ENCODE data around the gene MYLK2.
A peak's percentile ranks its signal among the peaks of the same experiment; 100 is the strongest.

MYLK2 gene

GRCh38 chr20:31836853-31837608, 17.9 kb downstream of the MYLK2 start:
- H3K9ac ChIP-seq (ENCODE audit: low read length in 2 of 2): no peak overlapping the region
- no peak overlapping the region for H3K27ac ChIP-seq (ENCODE audit: low read length)
- no peak overlapping the region for H3K4me3 ChIP-seq (ENCODE audit: low read length in 2 of 2)
- no peaks in the 10 kb centered on the region for H3K9me3 ChIP-seq (ENCODE audit: control insufficient read depth in 2 of 2, low read length in 2 of 2)
- no peaks in the 10 kb centered on the region for H3K27me3 ChIP-seq (ENCODE audit: control insufficient read depth in 1 of 2, insufficient read depth in 2 of 2, low read length in 2 of 2)
- peaks cover 33% of the 10 kb centered on the region for H3K4me1 ChIP-seq (ENCODE audit: control insufficient read depth, insufficient read depth, low read length)
- no peaks in the 10 kb centered on the region for H3K36me3 ChIP-seq (ENCODE audit: control insufficient read depth in 2 of 2, insufficient read depth in 2 of 2, low read length in 2 of 2)

GRCh38 chr20:31837896-31838397, 18.8 kb downstream of the MYLK2 start:
- no peak overlapping the region for H3K27ac ChIP-seq (ENCODE audit: low read length)
- no peaks in the 10 kb centered on the region for H3K36me3 ChIP-seq (ENCODE audit: control insufficient read depth in 2 of 2, insufficient read depth in 2 of 2, low read length in 2 of 2)
- no peaks in the 10 kb centered on the region for H3K27me3 ChIP-seq (ENCODE audit: control insufficient read depth in 1 of 2, insufficient read depth in 2 of 2, low read length in 2 of 2)
- no peak overlapping the region for H3K4me3 ChIP-seq (ENCODE audit: low read length in 2 of 2)
- H3K4me1 ChIP-seq (ENCODE audit: control insufficient read depth, insufficient read depth, low read length): peaks cover 37% of the 10 kb centered on the region
- H3K9me3 ChIP-seq (ENCODE audit: control insufficient read depth in 2 of 2, low read length in 2 of 2): no peaks in the 10 kb centered on the region
- H3K9ac ChIP-seq (ENCODE audit: low read length in 2 of 2): no peak overlapping the region

GRCh38 chr20:31838646-31839292, 19.6 kb downstream of the MYLK2 start:
- no peak overlapping the region for H3K9ac ChIP-seq (ENCODE audit: low read length in 2 of 2)
- H3K27ac ChIP-seq (ENCODE audit: low read length): no peak overlapping the region
- peaks cover 43% of the 10 kb centered on the region for H3K4me1 ChIP-seq (ENCODE audit: control insufficient read depth, insufficient read depth, low read length)

DNA sequence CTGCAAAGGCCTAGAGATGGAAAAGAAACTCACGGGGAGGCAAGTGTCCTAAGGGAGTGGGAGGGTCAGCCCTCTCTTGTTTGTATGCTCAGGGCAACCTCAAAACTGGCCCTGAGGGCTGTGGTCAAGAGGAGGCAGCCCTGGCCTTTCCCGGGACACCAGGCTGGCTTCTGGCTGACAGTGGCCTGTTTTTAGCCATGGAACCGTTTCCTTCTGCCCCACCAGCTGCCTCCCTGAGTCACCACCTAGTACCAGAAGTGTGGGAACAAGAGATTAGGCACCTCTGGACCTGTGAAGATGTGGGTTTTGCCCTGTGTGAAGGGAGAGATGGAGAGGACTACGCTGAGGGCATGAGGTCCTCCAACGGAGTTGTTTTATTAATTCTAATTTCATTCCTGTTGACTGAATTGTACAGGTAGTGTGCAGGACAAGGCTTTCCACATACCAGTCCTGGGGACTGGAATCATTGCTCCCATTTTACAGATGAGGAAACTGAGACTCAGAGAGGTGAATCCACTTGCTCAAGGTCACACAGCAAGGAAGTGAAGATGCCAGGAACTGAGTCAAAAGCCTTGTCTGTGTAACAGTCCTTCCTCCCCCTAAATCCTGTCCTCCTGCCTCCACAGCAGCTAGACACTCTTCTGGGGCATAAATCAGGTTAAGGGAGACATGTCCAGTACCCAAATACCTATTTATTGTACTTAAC, 20.8 kb downstream of the MYLK2 start:
- Histone ChIP-seq H3K27ac (ENCODE audit: low read length) (no peak overlapping the region), H3K4me3 (ENCODE audit: low read length in 2 of 2) (no peak overlapping the region), H3K9me3 (ENCODE audit: control insufficient read depth in 2 of 2, low read length in 2 of 2) (no peaks in the 10 kb centered on the region), H3K36me3 (ENCODE audit: control insufficient read depth in 2 of 2, insufficient read depth in 2 of 2, low read length in 2 of 2) (no peaks in the 10 kb centered on the region), H3K27me3 (ENCODE audit: control insufficient read depth in 1 of 2, insufficient read depth in 2 of 2, low read length in 2 of 2) (no peaks in the 10 kb centered on the region), H3K4me1 (ENCODE audit: control insufficient read depth, insufficient read depth, low read length) (peaks cover 41% of the 10 kb centered on the region), H3K9ac (ENCODE audit: low read length in 2 of 2) (no peak overlapping the region)

More at GRCh38 chr20:31838646-31839292, 19.6 kb downstream of the MYLK2 start:
- Histone ChIP-seq H3K36me3 (ENCODE audit: control insufficient read depth in 2 of 2, insufficient read depth in 2 of 2, low read length in 2 of 2) (no peaks in the 10 kb centered on the region), H3K4me3 (ENCODE audit: low read length in 2 of 2) (no peak overlapping the region), H3K27me3 (ENCODE audit: control insufficient read depth in 1 of 2, insufficient read depth in 2 of 2, low read length in 2 of 2) (no peaks in the 10 kb centered on the region), H3K9me3 (ENCODE audit: control insufficient read depth in 2 of 2, low read length in 2 of 2) (no peaks in the 10 kb centered on the region)

DNA sequence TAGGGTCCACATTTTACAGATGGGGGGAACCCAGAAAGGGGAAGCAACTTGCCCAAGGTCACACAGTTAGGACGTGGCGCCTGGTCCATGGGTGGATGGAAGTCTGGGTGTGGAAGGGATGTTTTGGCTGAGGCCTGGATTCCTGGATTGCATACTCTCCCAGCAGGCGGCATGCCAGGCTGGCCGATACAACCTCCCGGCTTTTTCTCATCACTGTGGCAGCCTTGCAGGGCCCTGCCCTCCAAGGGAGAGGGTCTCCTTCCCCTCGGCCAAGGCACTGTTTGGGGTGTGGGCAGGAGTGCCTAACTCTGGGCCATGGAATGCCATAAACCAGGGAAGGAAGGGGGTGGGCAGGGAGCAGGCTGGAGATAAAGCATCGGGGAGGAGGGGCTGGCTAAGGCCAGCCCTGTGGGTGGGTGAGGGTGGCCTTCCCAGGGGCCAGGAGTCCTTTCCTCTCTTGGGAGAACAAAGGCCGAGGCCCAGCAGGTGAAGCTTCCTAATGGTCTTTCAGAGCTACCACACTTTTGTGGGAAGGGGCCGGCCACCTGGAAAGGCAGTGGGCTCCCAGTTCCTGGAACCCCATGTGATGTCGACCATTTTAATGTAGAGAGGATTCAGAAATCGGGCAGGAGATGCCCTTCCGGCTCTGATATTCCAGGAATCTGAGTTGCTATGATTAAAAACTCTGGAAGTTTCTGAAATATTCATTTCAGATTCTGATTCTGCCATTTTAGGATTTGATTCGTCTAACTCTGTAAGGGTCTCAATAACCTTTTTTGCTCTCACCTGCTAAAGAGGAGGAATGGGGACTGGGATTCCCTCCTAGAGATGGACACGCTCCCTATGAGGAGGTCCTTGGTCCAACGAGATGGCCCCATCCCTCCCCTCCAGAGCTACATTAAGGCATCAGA, 22.0 kb downstream of the MYLK2 start:
- H3K9ac ChIP-seq (ENCODE audit: low read length in 2 of 2): no peak overlapping the region
- H3K27me3 ChIP-seq (ENCODE audit: control insufficient read depth in 1 of 2, insufficient read depth in 2 of 2, low read length in 2 of 2): no peaks in the 10 kb centered on the region
- no peak overlapping the region for H3K27ac ChIP-seq (ENCODE audit: low read length)
- no peaks in the 10 kb centered on the region for H3K9me3 ChIP-seq (ENCODE audit: control insufficient read depth in 2 of 2, low read length in 2 of 2)
- no peaks in the 10 kb centered on the region for H3K36me3 ChIP-seq (ENCODE audit: control insufficient read depth in 2 of 2, insufficient read depth in 2 of 2, low read length in 2 of 2)
- H3K4me1 ChIP-seq (ENCODE audit: control insufficient read depth, insufficient read depth, low read length): peaks cover 37% of the 10 kb centered on the region
- H3K4me3 ChIP-seq (ENCODE audit: low read length in 2 of 2): no peak overlapping the region

DNA sequence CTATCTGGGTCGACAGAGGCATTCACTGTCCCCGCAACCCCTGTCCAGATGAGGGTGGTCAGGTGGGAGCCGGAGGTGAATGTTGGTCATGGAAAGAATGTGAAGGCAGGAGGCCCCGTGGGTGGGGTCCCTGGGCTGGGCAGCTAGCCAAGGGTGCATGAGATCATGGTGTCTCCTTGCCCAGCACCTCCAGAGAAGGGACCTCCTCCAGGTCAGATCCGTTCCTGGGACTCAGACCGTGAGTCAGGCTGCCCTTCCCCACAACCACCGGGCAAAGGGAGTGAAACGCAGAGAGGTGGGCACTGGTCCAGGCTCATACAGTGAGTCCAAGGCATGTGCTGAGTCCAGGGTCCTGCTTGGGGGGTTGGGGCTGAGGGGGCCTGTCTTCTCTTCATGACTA, 22.8 kb downstream of the MYLK2 start:
- H3K27me3 ChIP-seq (ENCODE audit: control insufficient read depth in 1 of 2, insufficient read depth in 2 of 2, low read length in 2 of 2): no peaks in the 10 kb centered on the region
- H3K4me1 ChIP-seq (ENCODE audit: control insufficient read depth, insufficient read depth, low read length): peaks cover 33% of the 10 kb centered on the region
- H3K9me3 ChIP-seq (ENCODE audit: control insufficient read depth in 2 of 2, low read length in 2 of 2): no peaks in the 10 kb centered on the region
- H3K9ac ChIP-seq (ENCODE audit: low read length in 2 of 2): no peak overlapping the region
- no peak overlapping the region for H3K27ac ChIP-seq (ENCODE audit: low read length)
- H3K36me3 ChIP-seq (ENCODE audit: control insufficient read depth in 2 of 2, insufficient read depth in 2 of 2, low read length in 2 of 2): no peaks in the 10 kb centered on the region
- no peak overlapping the region for H3K4me3 ChIP-seq (ENCODE audit: low read length in 2 of 2)

GRCh38 chr20:31842471-31843157, 23.5 kb downstream of the MYLK2 start:
- peak overlapping the region in 1 of 2 donors; percentile 55 for H3K4me3 ChIP-seq (ENCODE audit: low read length in 2 of 2)
- no peaks in the 10 kb centered on the region for H3K27me3 ChIP-seq (ENCODE audit: control insufficient read depth in 1 of 2, insufficient read depth in 2 of 2, low read length in 2 of 2)
- peaks cover 27% of the 10 kb centered on the region for H3K4me1 ChIP-seq (ENCODE audit: control insufficient read depth, insufficient read depth, low read length)
- H3K9me3 ChIP-seq (ENCODE audit: control insufficient read depth in 2 of 2, low read length in 2 of 2): no peaks in the 10 kb centered on the region
- H3K9ac ChIP-seq (ENCODE audit: low read length in 2 of 2): no peak overlapping the region
- no peaks in the 10 kb centered on the region for H3K36me3 ChIP-seq (ENCODE audit: control insufficient read depth in 2 of 2, insufficient read depth in 2 of 2, low read length in 2 of 2)
- H3K27ac ChIP-seq (ENCODE audit: low read length): no peak overlapping the region

GRCh38 chr20:31843288-31843687, 24.1 kb downstream of the MYLK2 start:
- Histone ChIP-seq H3K27me3 (ENCODE audit: control insufficient read depth in 1 of 2, insufficient read depth in 2 of 2, low read length in 2 of 2) (no peaks in the 10 kb centered on the region), H3K4me3 (ENCODE audit: low read length in 2 of 2) (peak overlapping the region in 1 of 2 donors; percentile 55), H3K36me3 (ENCODE audit: control insufficient read depth in 2 of 2, insufficient read depth in 2 of 2, low read length in 2 of 2) (no peaks in the 10 kb centered on the region), H3K27ac (ENCODE audit: low read length) (no peak overlapping the region), H3K9me3 (ENCODE audit: control insufficient read depth in 2 of 2, low read length in 2 of 2) (no peaks in the 10 kb centered on the region), H3K4me1 (ENCODE audit: control insufficient read depth, insufficient read depth, low read length) (peaks cover 26% of the 10 kb centered on the region), H3K9ac (ENCODE audit: low read length in 2 of 2) (no peak overlapping the region)

GRCh38 chr20:31843881-31844280, 24.7 kb downstream of the MYLK2 start:
- Histone ChIP-seq H3K9me3 (ENCODE audit: control insufficient read depth in 2 of 2, low read length in 2 of 2) (no peaks in the 10 kb centered on the region), H3K9ac (ENCODE audit: low read length in 2 of 2) (no peak overlapping the region), H3K27ac (ENCODE audit: low read length) (no peak overlapping the region), H3K4me3 (ENCODE audit: low read length in 2 of 2) (peak overlapping the region in 1 of 2 donors; percentile 55), H3K27me3 (ENCODE audit: control insufficient read depth in 1 of 2, insufficient read depth in 2 of 2, low read length in 2 of 2) (peaks cover 1 to 4% of the 10 kb centered on the region in 2 donors), H3K36me3 (ENCODE audit: control insufficient read depth in 2 of 2, insufficient read depth in 2 of 2, low read length in 2 of 2) (no peaks in the 10 kb centered on the region), H3K4me1 (ENCODE audit: control insufficient read depth, insufficient read depth, low read length) (peaks cover 26% of the 10 kb centered on the region)
